Heart left ventricle (tissue), 13 donors: ENCODE results near the gene HIBCH.

Experiments
- CTCF ChIP-seq, 12 donors: fragments of 200-600 bp; sonication (generic) in 4 of 12; IDR thresholded peaks; one replicate each; pipeline versions ENCODE4 v1.5.0 to v1.8.0; 2018 to 2022; ENCODE audit warnings: antibody characterized with exemption in 12 of 12, mild to moderate bottlenecking in 5 of 12
- POLR2A ChIP-seq, 2 donors: fragments of 450-650 bp; IDR thresholded peaks; one replicate each; pipeline ENCODE4 v1.6.1; 2017; ENCODE audit warnings: antibody characterized with exemption in 2 of 2, mild to moderate bottlenecking in 2 of 2, moderate library complexity in 2 of 2
- donor health status: ischemic (EF 13 %, LVEDD 7.1; RV severe dilation, severe dysfunction).
- donor health status: DM: no; HTN: yes; CAD: no.
- donor health status: DM: no; HTN: no; CAD: no.
- donor health status: ischemic (EF 25% LVEDD 6.9; RV normal size, moderate dysfunction).
- donor health status: ischemic (EF 25% LVEDD 5.7; RV mildly dilated, moderate dysfunction).
- donor health status: ischemic (EF 35%, LVEDD 5.7; RV mildly dilated, moderate dysfunction).
- donor health status: nonischemic (EF 11% LVEDD 7.7; RV severe dilation, severe dysfunction).
- donor health status: DM: yes; HTN: yes; CAD: no.
- donor health status: PGD.
- donor health status: ischemic (EF 29% LVEDD 5.4; RV normal size, mild dysfunction).
- donor health status: nonischemic (EF 23%, LVEDD 6.1; RV moderate dilation, normal function).

DNA sequence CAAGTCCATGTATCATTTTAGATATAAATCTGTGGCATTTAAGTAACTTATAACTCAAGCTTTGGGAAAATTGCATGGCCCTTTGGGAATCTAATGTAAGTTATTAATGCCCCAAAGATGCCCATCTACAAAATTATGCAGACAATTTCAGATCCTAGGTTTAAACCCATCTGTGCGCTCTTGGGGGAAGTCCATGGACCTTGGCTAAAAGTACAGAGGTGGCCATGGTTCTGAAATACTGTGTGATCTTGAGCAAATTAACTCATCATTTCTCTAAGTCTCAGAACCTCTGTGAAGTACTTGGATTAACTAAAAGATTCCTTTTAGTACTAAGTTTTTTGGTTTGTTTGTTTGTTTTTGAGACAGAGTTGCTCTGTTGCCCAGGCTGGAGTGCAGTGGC, 43.3 kb upstream of the HIBCH start:
- TF ChIP-seq CTCF (IDR thresholded peaks at IDR 0.05) = no peak
- TF ChIP-seq POLR2A (IDR thresholded peaks at IDR 0.05) = no peak
